Activated T-cell treated with anti-CD3 and anti-CD28 coated beads, Interleukin-2, amount 50 U/mL, for 48 hours (primary cell): ENCODE results near the gene CNDP2.
A peak's percentile ranks its signal among the peaks of the same experiment; 100 is the strongest.
"Not testable (repeated sequence)": the region's sequence is repeated elsewhere in the genome, so short reads cannot be mapped to it uniquely, and the experiment has no call there.

Source experiments
- DNase-seq, 2 experiments: peaks; one replicate each; pipeline ENCODE4 v3.0.0-alpha.2; 2020

CNDP2 gene

DNA sequence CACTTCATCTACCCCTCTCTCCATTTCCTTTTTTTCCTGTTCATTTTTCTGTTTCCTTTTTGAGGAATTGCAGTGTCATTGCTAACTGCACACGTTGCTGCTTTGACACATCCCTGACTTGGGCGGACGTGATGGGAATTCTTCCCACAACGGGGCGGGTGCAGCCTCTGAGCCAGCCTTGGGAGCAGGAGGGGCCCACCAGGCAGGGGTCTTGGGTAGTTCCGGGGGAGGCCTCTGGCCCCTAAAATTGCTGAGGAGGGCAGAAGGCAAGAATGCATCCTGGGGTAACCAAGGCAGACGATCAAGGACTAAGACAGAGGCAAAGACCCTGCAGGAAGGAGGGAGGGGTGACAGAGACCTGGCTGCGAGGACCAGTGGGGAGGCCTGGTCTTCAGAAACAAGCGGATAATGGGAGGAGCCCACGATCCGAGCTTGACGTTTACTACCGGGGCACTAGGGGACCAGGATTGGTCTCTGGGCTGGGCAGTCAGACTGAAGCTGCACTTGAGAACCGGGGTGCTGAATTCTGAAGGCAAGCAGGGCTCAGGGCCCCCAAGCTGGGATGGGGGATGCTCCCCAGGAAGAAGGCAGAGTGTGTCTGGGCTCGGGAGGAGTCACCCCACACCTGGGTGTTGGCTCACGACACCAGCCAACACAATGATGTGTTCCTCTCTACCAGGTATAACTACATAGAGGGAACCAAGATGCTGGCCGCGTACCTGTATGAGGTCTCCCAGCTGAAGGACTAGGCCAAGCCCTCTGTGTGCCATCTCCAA is 23.3 kb downstream of the CNDP2 start:
- DNase-seq = no peak

DNA sequence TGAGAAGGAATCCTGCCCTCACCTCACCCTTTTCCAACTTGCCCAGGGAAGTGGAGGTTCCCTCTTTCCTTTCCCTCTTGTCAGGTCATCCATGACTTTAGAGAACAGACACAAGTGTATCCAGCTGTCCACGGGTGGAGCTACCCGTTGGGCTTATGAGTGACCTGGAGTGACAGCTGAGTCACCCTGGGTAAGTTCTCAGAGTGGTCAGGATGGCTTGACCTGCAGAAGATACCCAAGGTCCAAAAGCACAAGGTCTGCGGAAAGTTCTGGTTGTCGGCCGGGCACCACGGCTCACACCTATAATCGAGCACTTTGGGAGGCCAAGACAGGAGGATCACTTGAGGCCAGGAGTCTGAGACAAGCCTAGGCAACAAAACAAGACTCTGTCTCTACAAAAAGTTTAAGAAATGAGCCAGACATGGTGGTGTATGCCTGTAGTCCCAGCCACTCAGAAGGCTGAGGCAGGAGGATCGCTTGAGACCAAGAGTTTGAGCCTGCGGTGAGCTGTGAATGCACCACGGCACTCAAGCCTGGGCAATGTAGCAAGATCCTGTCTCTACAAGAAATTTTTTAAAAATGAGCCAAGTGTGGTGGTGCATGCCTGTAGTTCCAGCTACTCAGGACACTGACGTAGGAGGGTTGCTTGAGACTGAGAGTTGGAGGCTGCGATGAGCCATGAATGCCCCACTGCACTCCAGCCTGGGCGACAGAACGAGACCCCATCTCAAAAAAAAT is 24.1 kb downstream of the CNDP2 start:
- DNase-seq = no peak

DNA sequence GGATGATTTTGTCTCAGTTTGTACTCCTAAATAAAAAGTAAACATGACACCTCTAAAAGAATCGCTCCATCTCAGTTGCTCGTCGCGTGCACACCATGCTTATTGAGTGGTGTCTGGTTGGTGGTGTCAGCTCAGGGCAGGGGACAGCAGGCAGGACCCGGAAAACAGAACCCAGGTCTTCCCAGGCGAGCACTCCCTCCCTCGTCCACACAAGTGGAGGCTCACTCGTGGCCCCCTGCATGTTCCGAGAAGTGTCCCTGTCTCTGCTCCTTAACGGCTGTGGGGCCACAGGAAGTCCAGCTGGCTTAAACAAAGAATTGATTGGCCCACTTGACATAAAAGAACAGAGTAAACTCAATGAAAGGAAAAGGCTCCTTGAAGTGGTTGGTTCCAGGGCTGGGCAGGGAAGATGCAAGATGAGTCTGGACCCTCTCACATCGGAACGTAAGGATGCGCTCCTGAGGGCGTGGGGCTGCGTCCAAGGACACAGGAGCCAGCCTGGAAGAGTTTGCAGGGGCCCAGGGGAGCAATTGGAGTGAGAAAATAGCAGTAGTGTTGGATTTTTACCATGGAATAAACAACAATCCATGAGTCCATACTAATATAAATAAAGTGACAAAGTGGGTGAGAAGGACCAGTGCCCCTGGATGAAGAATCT is 25.0 kb downstream of the CNDP2 start:
- DNase-seq = no peak

GRCh38 chr18:74522635-74523548 is 26.7 kb downstream of the CNDP2 start:
- no peak for DNase-seq

DNA sequence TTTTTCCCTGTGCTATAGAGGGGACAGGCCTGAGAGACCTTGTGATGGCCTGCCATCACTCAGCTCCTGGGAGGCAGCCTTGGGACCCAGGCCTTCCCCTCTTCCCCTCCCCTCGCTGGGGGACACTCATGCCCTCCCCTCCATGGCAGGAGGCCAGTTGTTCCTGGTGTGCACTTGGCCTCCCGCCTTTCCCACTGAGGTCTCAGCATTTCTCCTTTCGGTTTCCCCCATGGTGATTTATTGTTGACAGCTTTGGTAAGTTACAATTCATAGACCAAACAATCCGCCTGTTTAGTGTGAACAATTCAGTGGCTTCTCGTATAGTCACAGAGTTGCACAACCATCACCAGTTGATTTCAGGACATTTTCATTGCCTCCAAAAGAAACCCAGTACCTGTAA is 27.9 kb downstream of the CNDP2 start:
- no peak for DNase-seq

GRCh38 chr18:74524915-74525314 is 28.8 kb downstream of the CNDP2 start:
- DNase-seq = not testable (repeated sequence)

GRCh38 chr18:74525741-74526140 is 29.6 kb downstream of the CNDP2 start:
- no peak for DNase-seq

- no peak for DNase-seq
These were observed 30.3 kb downstream of the CNDP2 start for GRCh38 chr18:74526488-74526887.

GRCh38 chr18:74528478-74528877 is 32.3 kb downstream of the CNDP2 start:
- DNase-seq = no peak

DNA sequence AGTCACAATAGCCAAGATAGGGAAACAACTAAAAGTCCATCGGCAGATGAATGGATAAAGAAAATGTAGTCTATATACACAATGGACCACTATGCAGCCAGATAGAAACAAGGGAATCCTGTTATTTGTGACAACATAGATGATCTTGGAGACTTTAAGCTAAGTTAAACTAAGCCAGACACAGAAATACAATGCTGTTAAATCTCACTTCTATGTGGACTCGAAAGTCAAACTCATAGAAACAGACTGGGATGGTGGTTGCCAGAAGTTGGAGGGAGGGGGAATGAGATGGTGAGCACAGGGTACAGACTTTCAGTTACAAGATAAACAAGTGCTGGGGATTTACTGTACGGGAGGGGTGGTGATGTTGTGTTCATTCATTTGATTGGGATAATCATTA is 32.8 kb downstream of the CNDP2 start:
- DNase-seq = no peak

- peak in 1 of 2 experiments; percentile 14 for DNase-seq
These were observed 33.2 kb downstream of the CNDP2 start for GRCh38 chr18:74529378-74529777.

GRCh38 chr18:74529811-74530583 is 33.8 kb downstream of the CNDP2 start:
- DNase-seq = no peak

- DNase-seq = peak in 1 of 2 experiments; percentile 7
These were observed 34.4 kb downstream of the CNDP2 start for GRCh38 chr18:74530584-74530862.

GRCh38 chr18:74531043-74531442 is 34.9 kb downstream of the CNDP2 start:
- no peak for DNase-seq

GRCh38 chr18:74532511-74533025 is 36.4 kb downstream of the CNDP2 start:
- DNase-seq = no peak

GRCh38 chr18:74533666-74534065 is 37.5 kb downstream of the CNDP2 start:
- no peak for DNase-seq

DNA sequence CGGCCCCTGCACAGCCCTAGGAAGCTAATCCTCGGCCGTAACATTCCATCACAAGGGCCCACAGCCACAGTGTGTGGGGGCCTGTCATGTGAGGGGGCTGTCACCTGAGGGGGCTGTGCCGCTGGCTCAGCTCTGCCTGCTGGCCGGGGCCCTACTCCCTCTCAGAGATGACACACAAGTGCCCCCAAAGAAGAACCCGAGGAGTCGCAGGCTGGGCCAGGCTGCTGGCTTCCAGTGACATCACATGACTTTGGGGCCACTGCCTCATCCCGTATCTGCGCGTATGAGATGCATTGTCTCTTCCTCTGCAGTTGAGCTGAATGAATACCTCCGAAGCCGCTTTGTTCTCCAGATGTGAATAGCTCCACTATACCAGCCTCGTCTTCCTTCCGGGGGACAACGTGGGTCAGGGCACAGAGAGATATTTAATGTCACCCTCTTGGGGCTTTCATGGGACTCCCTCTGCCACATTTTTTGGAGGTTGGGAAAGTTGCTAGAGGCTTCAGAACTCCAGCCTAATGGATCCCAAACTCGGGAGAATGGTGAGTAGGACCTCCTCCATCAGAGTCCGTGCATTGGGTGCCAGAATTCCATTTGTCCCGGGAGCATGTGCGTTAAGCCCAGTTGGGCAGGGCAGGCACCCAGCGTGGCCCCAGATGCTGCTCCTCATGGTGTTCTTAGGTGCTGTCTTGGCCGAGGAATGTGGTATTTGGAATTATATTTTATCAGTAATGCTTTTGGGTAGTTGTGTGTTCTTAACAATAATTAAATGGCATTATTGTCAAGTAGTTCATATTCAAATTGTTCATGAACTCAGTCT is 38.2 kb downstream of the CNDP2 start, which contains the start of gene CNDP1:
Gene CNDP1 (plus strand): TSS at position 351 of the 820 bp plus-strand sequence. CDS start 168 bp downstream, at position 519.
- no peak for DNase-seq

DNA sequence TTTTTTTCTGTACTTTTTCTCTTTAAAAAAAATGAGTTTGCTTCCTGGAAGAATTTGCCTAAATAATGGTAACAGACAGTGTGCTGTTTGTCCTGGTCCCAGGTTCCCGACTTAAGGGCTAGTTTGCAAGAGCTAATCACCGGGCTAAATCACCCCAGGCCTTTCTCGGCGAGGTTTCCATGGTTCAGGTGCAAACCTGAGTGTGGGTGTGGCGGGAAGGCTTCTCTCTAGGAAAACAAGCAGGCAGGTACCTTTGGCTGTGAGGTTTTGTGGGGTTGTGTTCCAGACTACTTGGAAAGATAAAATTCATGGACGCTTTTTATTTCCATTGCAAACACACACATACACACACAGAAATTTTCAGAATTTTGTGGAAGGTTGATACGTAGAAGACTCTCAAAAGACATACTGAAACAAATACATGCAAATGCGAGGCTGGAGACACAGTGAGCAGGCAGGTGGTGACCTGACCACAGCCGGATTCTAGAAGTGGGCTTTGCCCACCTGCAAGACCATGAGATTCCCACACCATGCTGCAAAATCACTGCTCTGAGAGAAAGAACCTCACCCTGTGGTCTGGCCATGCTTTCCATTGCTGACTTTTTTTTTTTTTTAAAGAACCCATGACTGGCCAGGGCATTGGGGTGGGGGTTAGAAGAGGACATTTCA is 39.0 kb downstream of the CNDP2 start:
- no peak for DNase-seq

DNA sequence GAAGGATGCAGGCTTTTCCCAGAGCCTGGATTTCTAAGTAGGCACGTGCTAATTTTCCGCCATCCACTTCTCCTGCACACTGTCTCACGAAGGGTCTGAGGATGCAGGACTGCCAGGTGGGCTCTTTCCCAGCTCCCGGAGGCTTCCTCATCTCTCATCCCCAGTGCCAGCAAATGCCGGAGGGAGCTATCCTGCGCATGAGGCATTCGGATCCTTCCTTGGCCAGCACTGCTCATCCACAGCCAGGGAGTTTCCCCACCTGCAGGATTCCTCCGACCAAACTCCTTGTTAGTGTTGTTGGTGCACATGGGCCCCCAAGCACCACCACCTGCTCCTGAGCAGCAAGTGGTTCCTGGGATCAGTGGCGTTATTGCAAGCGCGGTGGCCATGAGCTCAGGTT is 43.1 kb downstream of the CNDP2 start:
- DNase-seq = no peak
